DND-41 (cell line): Measurements from ENCODE around the gene TWSG1.
"Not testable (repeated sequence)": the region's sequence is repeated elsewhere in the genome, so short reads cannot be mapped to it uniquely, and the experiment has no call there.

Source experiments
- ATAC-seq: fragments of 200-7000 bp; cut with Tn5 transposase; 3 replicates; pipeline ENCODE4 v1.9.1; 2021; ENCODE audit warnings: low read depth; ENCODE audit not compliant: insufficient read depth
- DNase-seq: peaks from one replicate; pipeline ENCODE4 v3.0.0-alpha.2; 2020
- H2AFZ ChIP-seq: 2 replicates; pipeline ENCODE4 v1.6.0; 2012; ENCODE audit warnings: low read depth, low read length
- H3K27ac ChIP-seq: 2 replicates; pipeline ENCODE4 v1.5.1; 2012; ENCODE audit warnings: low read length, inconsistent platforms
- H3K27me3 ChIP-seq: fragments of 200-600 bp; sonication (generic); 2 replicates; pipeline ENCODE4 v1.6.0; 2012; ENCODE audit warnings: low read length, mild to moderate bottlenecking, inconsistent platforms; ENCODE audit not compliant: insufficient read depth, poor library complexity
- H3K36me3 ChIP-seq: 2 replicates; pipeline ENCODE4 v1.5.1; 2012; ENCODE audit warnings: low read length, inconsistent platforms; ENCODE audit not compliant: insufficient read depth
- H3K4me1 ChIP-seq: 2 replicates; pipeline ENCODE4 v1.5.1; 2012; ENCODE audit warnings: mild to moderate bottlenecking, low read length; ENCODE audit not compliant: insufficient read depth
- H3K4me2 ChIP-seq: 2 replicates; pipeline ENCODE4 v1.6.0; 2012; ENCODE audit warnings: mild to moderate bottlenecking, moderate library complexity, low read length, inconsistent platforms; ENCODE audit not compliant: insufficient read depth
- H3K4me3 ChIP-seq, 2 experiments: fragments of 200-600 bp in 1 of 2; shearing (Covaris generic) in 1 of 2; 2 replicates each; pipeline ENCODE4 v1.5.1; 2012 to 2016; ENCODE audit warnings: inconsistent platforms in 2 of 2, low read length in 2 of 2, mild to moderate bottlenecking in 2 of 2, low read depth in 1 of 2, moderate library complexity in 1 of 2
- H3K79me2 ChIP-seq: 2 replicates; pipeline ENCODE4 v1.6.0; 2012; ENCODE audit warnings: low read length, inconsistent platforms; ENCODE audit not compliant: insufficient read depth
- H3K9ac ChIP-seq: 2 replicates; pipeline ENCODE4 v1.6.0; 2012; ENCODE audit warnings: low read depth, mild to moderate bottlenecking, inconsistent platforms, low read length, moderate library complexity
- H3K9me3 ChIP-seq: 2 replicates; pipeline ENCODE4 v1.5.1; 2012; ENCODE audit warnings: low read length, moderate library complexity, mild to moderate bottlenecking, inconsistent platforms; ENCODE audit not compliant: insufficient read depth, severe bottlenecking
- H4K20me1 ChIP-seq: 2 replicates; pipeline ENCODE4 v1.6.0; 2012; ENCODE audit warnings: low read length; ENCODE audit not compliant: insufficient read depth
- EZH2 ChIP-seq: IDR thresholded peaks from 3 replicates; pipeline ENCODE4 v1.6.1; 2012; ENCODE audit warnings: borderline replicate concordance, low read depth, mild to moderate bottlenecking, moderate library complexity, low read length, inconsistent platforms; ENCODE audit not compliant: severe bottlenecking
- TF ChIP-seq, protein P1 (sequence below): IDR thresholded peaks from 2 replicates; pipeline ENCODE4 v1.5.1; 2012; ENCODE audit warnings: borderline replicate concordance, low read length, moderate library complexity, mild to moderate bottlenecking; ENCODE audit not compliant: poor library complexity, severe bottlenecking; ENCODE audit errors: extremely low read depth

The TWSG1 gene

GRCh38 chr18:9365406-9365805 lies 30.8 kb downstream of the TWSG1 start:
- H3K79me2 ChIP-seq = no peaks in the 10 kb centered on the region
- H3K4me1 ChIP-seq = no peaks in the 10 kb centered on the region
- DNase-seq = no peak
- H3K9ac ChIP-seq = no peak overlapping the region
- peaks cover 13% of the 10 kb centered on the region for H3K36me3 ChIP-seq
- no peak overlapping the region for H3K27ac ChIP-seq
- no peak overlapping the region for H3K4me2 ChIP-seq
- no peak overlapping the region for H2AFZ ChIP-seq
- no peak for ATAC-seq
- no peaks in the 10 kb centered on the region for H3K9me3 ChIP-seq
- H4K20me1 ChIP-seq = no peaks in the 10 kb centered on the region
- no peak overlapping the region for H3K4me3 ChIP-seq
- no peak for TF ChIP-seq EZH2
- TF ChIP-seq, protein P1, sequence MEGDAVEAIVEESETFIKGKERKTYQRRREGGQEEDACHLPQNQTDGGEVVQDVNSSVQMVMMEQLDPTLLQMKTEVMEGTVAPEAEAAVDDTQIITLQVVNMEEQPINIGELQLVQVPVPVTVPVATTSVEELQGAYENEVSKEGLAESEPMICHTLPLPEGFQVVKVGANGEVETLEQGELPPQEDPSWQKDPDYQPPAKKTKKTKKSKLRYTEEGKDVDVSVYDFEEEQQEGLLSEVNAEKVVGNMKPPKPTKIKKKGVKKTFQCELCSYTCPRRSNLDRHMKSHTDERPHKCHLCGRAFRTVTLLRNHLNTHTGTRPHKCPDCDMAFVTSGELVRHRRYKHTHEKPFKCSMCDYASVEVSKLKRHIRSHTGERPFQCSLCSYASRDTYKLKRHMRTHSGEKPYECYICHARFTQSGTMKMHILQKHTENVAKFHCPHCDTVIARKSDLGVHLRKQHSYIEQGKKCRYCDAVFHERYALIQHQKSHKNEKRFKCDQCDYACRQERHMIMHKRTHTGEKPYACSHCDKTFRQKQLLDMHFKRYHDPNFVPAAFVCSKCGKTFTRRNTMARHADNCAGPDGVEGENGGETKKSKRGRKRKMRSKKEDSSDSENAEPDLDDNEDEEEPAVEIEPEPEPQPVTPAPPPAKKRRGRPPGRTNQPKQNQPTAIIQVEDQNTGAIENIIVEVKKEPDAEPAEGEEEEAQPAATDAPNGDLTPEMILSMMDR = no peak
- H3K27me3 ChIP-seq = no peaks in the 10 kb centered on the region

- no peak for TF ChIP-seq EZH2
- TF ChIP-seq, protein P1 = no peak
- H3K36me3 ChIP-seq = peaks cover 13% of the 10 kb centered on the region
- DNase-seq = no peak
Measured at GRCh38 chr18:9366126-9366714, 31.6 kb downstream of the TWSG1 start.

DNA sequence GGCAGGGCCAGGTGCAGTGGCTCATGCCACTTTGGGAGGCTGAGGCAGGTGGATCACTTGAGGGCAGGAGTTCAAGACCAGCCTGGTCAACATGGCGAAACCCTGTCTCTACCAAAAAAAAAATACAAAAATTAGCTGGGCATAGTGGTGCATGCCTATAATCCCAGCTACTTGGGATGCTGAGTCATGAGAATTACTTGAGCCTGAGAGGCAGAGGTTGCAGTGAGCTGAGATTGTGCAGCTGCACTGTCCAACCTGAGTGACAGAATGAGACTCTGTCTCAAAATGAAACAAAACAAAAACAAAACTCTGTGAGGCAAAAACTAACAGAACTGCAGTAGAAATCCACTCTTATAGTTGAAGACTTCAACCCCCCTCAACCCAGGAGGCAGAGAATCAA lies 38.7 kb downstream of the TWSG1 start:
- not testable (repeated sequence) for H3K9me3 ChIP-seq, H3K4me2 ChIP-seq, H3K4me3 ChIP-seq, H4K20me1 ChIP-seq, H2AFZ ChIP-seq, H3K36me3 ChIP-seq, H3K27me3 ChIP-seq, H3K27ac ChIP-seq, H3K79me2 ChIP-seq, H3K4me1 ChIP-seq, ATAC-seq, DNase-seq, H3K9ac ChIP-seq

More at GRCh38 chr18:9366126-9366714, 31.6 kb downstream of the TWSG1 start:
- Histone ChIP-seq H3K9ac (no peak overlapping the region), H3K79me2 (no peaks in the 10 kb centered on the region), H3K4me2 (no peak overlapping the region), H3K4me3 (no peak overlapping the region), H3K27ac (no peak overlapping the region), H3K4me1 (no peaks in the 10 kb centered on the region), H3K9me3 (no peaks in the 10 kb centered on the region), H4K20me1 (no peaks in the 10 kb centered on the region), H2AFZ (no peak overlapping the region), H3K27me3 (no peaks in the 10 kb centered on the region)
- no peak for ATAC-seq

DNA sequence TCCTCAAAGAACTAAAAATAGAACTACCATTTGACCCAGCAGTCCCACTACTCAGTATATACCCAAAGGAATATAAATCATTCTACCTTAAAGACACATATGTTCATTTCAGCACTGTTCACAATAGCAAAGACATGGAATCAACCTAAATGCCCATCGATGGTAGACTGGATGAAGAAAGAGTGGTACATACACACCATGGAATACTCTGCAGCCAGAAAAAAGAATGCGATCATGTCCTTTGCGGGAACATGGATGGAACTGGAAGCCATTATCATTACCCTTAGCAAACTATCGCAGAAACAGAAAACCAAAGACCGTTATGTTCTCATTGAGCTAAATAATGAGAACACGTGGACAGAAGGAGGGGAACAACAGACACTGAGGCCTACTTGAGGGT lies 44.5 kb downstream of the TWSG1 start:
- ATAC-seq = no peak
- TF ChIP-seq, protein P1 = no peak
- TF ChIP-seq EZH2 = no peak

More for the DNA sequence above, 44.5 kb downstream of the TWSG1 start:
- Histone ChIP-seq H3K36me3 (no peaks in the 10 kb centered on the region; the same call in 1 of the 2 replicates), H3K9me3 (no peaks in the 10 kb centered on the region), H3K4me2 (no peak overlapping the region), H3K27me3 (no peaks in the 10 kb centered on the region), H4K20me1 (no peaks in the 10 kb centered on the region), H3K27ac (no peak overlapping the region), H3K4me1 (no peaks in the 10 kb centered on the region), H3K4me3 (no peak overlapping the region), H2AFZ (no peak overlapping the region), H3K79me2 (no peaks in the 10 kb centered on the region), H3K9ac (no peak overlapping the region)
- DNase-seq = no peak
